DOHH2 (cell line): ENCODE results near the gene PKP3.

ENCODE experiments used
- H3F3A ChIP-seq: fragments of 200-600 bp; sonication (generic), shearing (Covaris generic); 2 replicates; pipeline ENCODE4 v1.6.0; 2016; ENCODE audit warnings: antibody characterized with exemption, mild to moderate bottlenecking; ENCODE audit not compliant: control insufficient read depth, insufficient read depth
- H3K27ac ChIP-seq: fragments of 200-600 bp; sonication (generic); 2 replicates; pipeline ENCODE4 v1.5.1; 2014; ENCODE audit warnings: low read depth, mild to moderate bottlenecking, low read length, moderate library complexity
- H3K27me3 ChIP-seq: fragments of 200-600 bp; sonication (generic); 2 replicates; pipeline ENCODE4 v1.6.1; 2014; ENCODE audit warnings: mild to moderate bottlenecking, low read length, mixed read lengths; ENCODE audit not compliant: control insufficient read depth
- H3K36me3 ChIP-seq: fragments of 200-600 bp; sonication (generic); 2 replicates; pipeline ENCODE4 v1.6.1; 2014; ENCODE audit warnings: mild to moderate bottlenecking, low read length, moderate library complexity, mixed read lengths; ENCODE audit not compliant: control insufficient read depth
- H3K4me1 ChIP-seq: fragments of 200-600 bp; sonication (generic); 2 replicates; pipeline ENCODE4 v1.6.1; 2014; ENCODE audit warnings: mild to moderate bottlenecking, low read length, mixed read lengths; ENCODE audit not compliant: control insufficient read depth
- H3K4me2 ChIP-seq: fragments of 200-600 bp; sonication (generic); 2 replicates; pipeline ENCODE4 v1.6.0; 2014; ENCODE audit warnings: mild to moderate bottlenecking, low read length, moderate library complexity
- H3K4me3 ChIP-seq: fragments of 200-600 bp; sonication (generic); 2 replicates; pipeline ENCODE4 v1.5.1; 2014; ENCODE audit warnings: mild to moderate bottlenecking, low read length, mixed read lengths
- H3K79me2 ChIP-seq: fragments of 200-600 bp; sonication (generic); 2 replicates; pipeline ENCODE4 v1.6.1; 2014; ENCODE audit warnings: mild to moderate bottlenecking, low read length, mixed read lengths; ENCODE audit not compliant: control insufficient read depth
- H3K9me2 ChIP-seq: fragments of 200-600 bp; sonication (generic); replicated peaks from 2 replicates; pipeline ENCODE4 v1.6.1; 2014; ENCODE audit warnings: mild to moderate bottlenecking, low read length, mixed read lengths; ENCODE audit not compliant: control insufficient read depth
- H3K9me3 ChIP-seq: fragments of 200-600 bp; sonication (generic); 2 replicates; pipeline ENCODE4 v1.6.1; 2014; ENCODE audit warnings: antibody characterized with exemption, low read length, mixed read lengths; ENCODE audit not compliant: control insufficient read depth, insufficient read depth
- H4K20me1 ChIP-seq: fragments of 200-600 bp; sonication (generic); 2 replicates; pipeline ENCODE4 v1.6.0; 2014; ENCODE audit warnings: low read depth, mild to moderate bottlenecking, antibody characterized with exemption, low read length, moderate library complexity; ENCODE audit not compliant: control insufficient read depth, insufficient read depth
- EZH2phosphoT487 ChIP-seq: fragments of 200-600 bp; sonication (generic); IDR thresholded peaks from 2 replicates; pipeline ENCODE4 v1.6.1; 2017; ENCODE audit warnings: borderline replicate concordance, mild to moderate bottlenecking, antibody characterized with exemption, low read length, moderate library complexity, mixed read lengths
- TF ChIP-seq, protein P1 (sequence below): fragments of 200-600 bp; sonication (generic); IDR thresholded peaks from one replicate; pipeline ENCODE4 v1.5.1; 2014; ENCODE audit warnings: antibody characterized with exemption, mild to moderate bottlenecking, low read depth, low read length; ENCODE audit not compliant: poor library complexity, severe bottlenecking

PKP3 gene

DNA sequence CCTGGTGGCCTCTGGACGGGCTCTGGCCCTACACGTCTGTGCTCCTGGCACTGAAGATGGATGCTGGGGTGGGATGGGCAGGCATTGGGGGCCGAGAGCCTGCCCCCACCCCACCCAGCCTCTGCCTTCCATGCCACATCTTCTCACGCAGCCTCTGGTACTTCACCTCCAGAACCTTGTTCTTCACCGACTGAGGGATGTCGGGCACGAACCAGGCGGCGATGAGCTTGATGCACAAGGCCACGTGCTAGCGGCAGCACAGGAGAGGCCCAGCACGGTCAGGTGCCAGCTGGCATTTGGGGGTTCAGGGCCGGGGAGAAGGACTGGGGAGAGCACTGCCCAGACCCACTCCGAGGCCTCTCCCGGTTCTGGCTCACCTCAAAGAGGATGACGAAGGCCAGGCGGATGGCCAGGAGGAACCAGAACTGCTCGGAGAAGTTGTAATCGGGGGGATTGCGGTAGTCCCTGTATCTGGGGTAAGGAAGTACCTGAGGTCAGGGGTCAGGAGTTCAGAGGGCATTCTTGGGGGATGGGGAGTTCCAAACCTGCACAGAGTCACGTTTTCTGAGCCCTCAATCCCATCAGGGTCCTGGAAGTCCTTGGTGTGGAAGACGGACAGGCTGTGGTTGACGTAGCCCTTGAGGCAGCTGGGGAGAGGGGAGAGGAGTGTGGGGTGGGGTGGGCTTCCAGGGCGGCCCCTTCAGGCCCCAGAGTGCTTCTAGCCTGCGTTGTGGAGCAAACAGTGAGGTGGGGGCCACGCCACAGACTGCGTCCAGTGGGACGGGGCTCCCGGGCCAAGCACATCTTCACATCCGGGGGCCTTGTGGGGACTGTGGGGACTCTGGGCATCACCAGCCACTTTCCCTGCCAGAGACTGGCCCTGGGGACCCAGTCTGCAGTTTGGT, 24.6 kb downstream of the PKP3 start:
- H3K4me3 ChIP-seq: no peak overlapping the region
- H3K27ac ChIP-seq: no peak overlapping the region
- TF ChIP-seq, protein P1, sequence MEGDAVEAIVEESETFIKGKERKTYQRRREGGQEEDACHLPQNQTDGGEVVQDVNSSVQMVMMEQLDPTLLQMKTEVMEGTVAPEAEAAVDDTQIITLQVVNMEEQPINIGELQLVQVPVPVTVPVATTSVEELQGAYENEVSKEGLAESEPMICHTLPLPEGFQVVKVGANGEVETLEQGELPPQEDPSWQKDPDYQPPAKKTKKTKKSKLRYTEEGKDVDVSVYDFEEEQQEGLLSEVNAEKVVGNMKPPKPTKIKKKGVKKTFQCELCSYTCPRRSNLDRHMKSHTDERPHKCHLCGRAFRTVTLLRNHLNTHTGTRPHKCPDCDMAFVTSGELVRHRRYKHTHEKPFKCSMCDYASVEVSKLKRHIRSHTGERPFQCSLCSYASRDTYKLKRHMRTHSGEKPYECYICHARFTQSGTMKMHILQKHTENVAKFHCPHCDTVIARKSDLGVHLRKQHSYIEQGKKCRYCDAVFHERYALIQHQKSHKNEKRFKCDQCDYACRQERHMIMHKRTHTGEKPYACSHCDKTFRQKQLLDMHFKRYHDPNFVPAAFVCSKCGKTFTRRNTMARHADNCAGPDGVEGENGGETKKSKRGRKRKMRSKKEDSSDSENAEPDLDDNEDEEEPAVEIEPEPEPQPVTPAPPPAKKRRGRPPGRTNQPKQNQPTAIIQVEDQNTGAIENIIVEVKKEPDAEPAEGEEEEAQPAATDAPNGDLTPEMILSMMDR: no peak
- TF ChIP-seq EZH2phosphoT487: no peak
- H3K4me1 ChIP-seq: peaks cover 20% of the 10 kb centered on the region
- H3K4me2 ChIP-seq: no peak overlapping the region
- H4K20me1 ChIP-seq: no peaks in the 10 kb centered on the region
- no peaks in the 10 kb centered on the region for H3K79me2 ChIP-seq
- H3K9me3 ChIP-seq: no peaks in the 10 kb centered on the region
- H3F3A ChIP-seq: no peaks in the 10 kb centered on the region
- H3K27me3 ChIP-seq: peaks cover 23% of the 10 kb centered on the region
- H3K9me2 ChIP-seq: no peaks in the 10 kb centered on the region
- no peaks in the 10 kb centered on the region for H3K36me3 ChIP-seq

DNA sequence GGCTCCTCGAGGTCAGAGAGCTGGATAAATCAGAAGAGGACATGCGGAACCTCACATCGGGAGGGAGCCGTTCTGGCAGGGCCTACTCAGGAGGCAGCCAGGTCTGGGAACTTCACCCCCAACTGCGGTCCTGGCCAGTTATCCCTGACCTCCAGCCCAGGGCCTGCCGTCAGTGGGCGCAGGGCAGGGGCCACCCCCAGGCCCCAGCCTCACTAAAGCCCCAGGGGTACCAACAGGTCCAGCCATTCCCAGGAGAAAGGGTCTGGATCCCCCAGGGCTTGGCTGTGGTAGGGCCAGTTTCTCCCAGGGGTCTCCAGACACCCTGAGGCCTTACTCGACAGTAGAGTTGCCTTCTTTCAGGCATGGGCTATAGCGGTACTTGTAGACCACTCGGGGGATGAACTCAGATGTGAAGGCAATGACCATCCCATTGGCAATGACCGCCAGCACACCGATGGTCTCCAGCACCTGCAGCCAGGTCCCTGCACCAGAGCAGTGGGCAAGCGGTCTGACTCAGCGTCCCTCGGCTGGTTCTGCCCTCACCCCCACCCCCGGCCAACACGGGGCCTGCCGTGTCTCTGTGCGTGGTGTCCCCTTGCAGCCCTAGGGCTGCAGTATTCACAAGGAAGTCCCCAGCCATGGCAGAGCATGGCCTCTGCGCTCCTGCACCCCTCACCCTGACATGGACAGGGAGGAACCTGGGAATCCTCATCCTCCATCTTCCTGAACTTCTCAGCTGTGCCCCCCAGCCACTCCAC, 25.4 kb downstream of the PKP3 start:
- H3K36me3 ChIP-seq: no peaks in the 10 kb centered on the region
- no peaks in the 10 kb centered on the region for H3F3A ChIP-seq
- H3K9me3 ChIP-seq: no peaks in the 10 kb centered on the region
- H3K4me2 ChIP-seq: no peak overlapping the region
- no peak overlapping the region for H3K27ac ChIP-seq
- no peaks in the 10 kb centered on the region for H3K9me2 ChIP-seq
- H3K27me3 ChIP-seq: peaks cover 21% of the 10 kb centered on the region
- H3K79me2 ChIP-seq: no peaks in the 10 kb centered on the region
- H3K4me1 ChIP-seq: peaks cover 17% of the 10 kb centered on the region
- no peaks in the 10 kb centered on the region for H4K20me1 ChIP-seq
- no peak overlapping the region for H3K4me3 ChIP-seq
- no peak for TF ChIP-seq EZH2phosphoT487
- TF ChIP-seq, protein P1: no peak

DNA sequence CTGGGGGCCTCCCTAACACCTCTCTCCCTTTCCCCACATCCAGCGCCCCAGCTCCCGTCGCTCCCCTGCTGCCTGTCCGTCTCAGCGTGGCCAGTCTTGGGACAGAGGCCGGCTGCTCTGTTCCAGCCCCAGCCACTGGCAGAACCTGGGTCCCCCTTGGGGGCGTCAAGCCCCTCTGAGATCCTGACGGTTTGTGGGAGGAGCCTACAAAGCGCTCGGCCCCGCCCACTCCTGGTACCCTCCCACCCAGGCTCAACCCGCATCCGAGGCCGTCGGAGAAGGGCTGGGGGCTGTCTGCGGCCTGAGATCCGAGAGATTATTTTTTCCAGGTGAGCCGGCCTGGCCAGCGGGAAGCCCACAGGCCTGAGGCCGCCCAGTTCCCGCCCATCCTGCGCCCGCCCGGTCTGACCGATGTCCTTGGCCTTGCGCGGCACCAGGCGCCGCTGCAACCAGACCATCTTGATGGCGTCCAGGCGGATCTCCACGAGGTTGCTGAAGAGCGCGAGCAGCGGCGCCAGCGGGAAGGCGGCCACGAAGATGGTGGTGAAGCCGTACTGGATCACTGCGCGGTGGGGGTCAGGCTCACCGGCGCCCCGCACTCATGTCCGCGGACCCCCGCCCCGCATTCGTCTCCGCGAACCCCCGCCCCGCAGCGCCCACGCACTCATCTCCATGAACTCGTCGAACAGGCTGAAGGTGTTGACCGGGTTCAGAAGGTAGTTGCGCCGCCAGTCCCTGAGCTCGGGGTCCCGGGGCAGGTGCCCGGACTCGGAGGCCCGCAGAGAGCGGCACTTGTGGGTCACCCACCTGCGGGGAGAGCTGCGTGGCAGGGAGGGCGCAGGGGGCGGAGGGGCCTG, 26.3 kb downstream of the PKP3 start:
- H3K79me2 ChIP-seq: no peaks in the 10 kb centered on the region
- no peaks in the 10 kb centered on the region for H4K20me1 ChIP-seq
- H3K27me3 ChIP-seq: peaks cover 18% of the 10 kb centered on the region
- no peak overlapping the region for H3K27ac ChIP-seq
- no peak overlapping the region for H3K4me2 ChIP-seq
- peaks cover 9% of the 10 kb centered on the region for H3K4me1 ChIP-seq
- H3F3A ChIP-seq: no peaks in the 10 kb centered on the region
- H3K36me3 ChIP-seq: no peaks in the 10 kb centered on the region
- H3K4me3 ChIP-seq: no peak overlapping the region
- no peaks in the 10 kb centered on the region for H3K9me3 ChIP-seq
- TF ChIP-seq EZH2phosphoT487: no peak
- TF ChIP-seq, protein P1: no peak
- H3K9me2 ChIP-seq: no peaks in the 10 kb centered on the region
